Left lung (tissue), 10 donors: ENCODE measurements around the gene EXT2. TPM values are rescaled to one million over a fixed set of nuclear protein-coding genes. Genes with fewer than 3 reads are reported as not detected.

Experiments used
- ATAC-seq: fragments of 200-7000 bp; cut with Tn5 transposase; one replicate; pipeline ENCODE4 v1.9.1; 2020; ENCODE audit warnings: moderate library complexity
- DNase-seq, 4 donors: peaks; one replicate each; pipeline ENCODE4 v3.0.0-alpha.2; 2013 to 2020
- H3K27ac ChIP-seq, 2 donors: fragments of 200-600 bp; sonication (generic) in 1 of 2; one replicate each; pipeline versions ENCODE4 v1.5.0 to v1.8.0; 2020 to 2021
- H3K27me3 ChIP-seq, 2 donors: fragments of 200-600 bp; sonication (generic) in 1 of 2; one replicate each; pipeline versions ENCODE4 v1.5.0 to v1.8.0; 2020 to 2021
- H3K36me3 ChIP-seq, 2 donors: fragments of 200-600 bp; sonication (generic) in 1 of 2; one replicate each; pipeline versions ENCODE4 v1.5.0 to v1.8.0; 2020 to 2021
- H3K4me1 ChIP-seq, 2 donors: fragments of 200-600 bp; one replicate each; pipeline ENCODE4 v1.8.0; 2021
- H3K4me3 ChIP-seq, 2 donors: fragments of 200-600 bp; sonication (generic) in 1 of 2; one replicate each; pipeline versions ENCODE4 v1.5.0 to v1.8.0; 2020 to 2021; ENCODE audit warnings: mild to moderate bottlenecking in 1 of 2
- H3K9me3 ChIP-seq, 2 donors: fragments of 200-600 bp; sonication (generic) in 1 of 2; one replicate each; pipeline versions ENCODE4 v1.5.0 to v1.8.0; 2020 to 2021
- intact Hi-C, 2 donors: fragments of 100-400 bp; cut with DNase I; formaldehyde crosslinking; loops; one replicate each; pipeline versions ENCODE4 v1.11.2 to v1.14.2; 2022
- polyA plus RNA-seq, 6 donors: library from polyadenylated mRNA; unstranded; fragments of 120-200 nt; gene quantifications; one replicate each; pipeline ENCODE4 v1.2.1, GENCODE V29; 2013; ENCODE audit not compliant: insufficient read length in 6 of 6
- total RNA-seq, 2 donors: library from RNA; stranded (reverse); fragmentation: NEBNext Ultra II Directional; extraction: Animal tissue kit (Norgen Biotek cat#: 25700); gene quantifications; one replicate each; pipeline ENCODE4 v1.2.1, GENCODE V29; 2021
- TF ChIP-seq, protein P1 (sequence below), 2 donors: fragments of 200-600 bp; sonication (generic) in 1 of 2; IDR thresholded peaks; one replicate each; pipeline versions ENCODE4 v1.5.0 to v1.8.0; 2021; ENCODE audit warnings: antibody characterized with exemption in 2 of 2
- donor health status: DM: no; HTN: yes; CAD: no.
- donor health status: DM: no; HTN: no; CAD: no.

EXT2 gene
- total and polyA plus RNA-seq, 8 donors, result 56.4 to 85.0 (median 76.8) TPM

DNA sequence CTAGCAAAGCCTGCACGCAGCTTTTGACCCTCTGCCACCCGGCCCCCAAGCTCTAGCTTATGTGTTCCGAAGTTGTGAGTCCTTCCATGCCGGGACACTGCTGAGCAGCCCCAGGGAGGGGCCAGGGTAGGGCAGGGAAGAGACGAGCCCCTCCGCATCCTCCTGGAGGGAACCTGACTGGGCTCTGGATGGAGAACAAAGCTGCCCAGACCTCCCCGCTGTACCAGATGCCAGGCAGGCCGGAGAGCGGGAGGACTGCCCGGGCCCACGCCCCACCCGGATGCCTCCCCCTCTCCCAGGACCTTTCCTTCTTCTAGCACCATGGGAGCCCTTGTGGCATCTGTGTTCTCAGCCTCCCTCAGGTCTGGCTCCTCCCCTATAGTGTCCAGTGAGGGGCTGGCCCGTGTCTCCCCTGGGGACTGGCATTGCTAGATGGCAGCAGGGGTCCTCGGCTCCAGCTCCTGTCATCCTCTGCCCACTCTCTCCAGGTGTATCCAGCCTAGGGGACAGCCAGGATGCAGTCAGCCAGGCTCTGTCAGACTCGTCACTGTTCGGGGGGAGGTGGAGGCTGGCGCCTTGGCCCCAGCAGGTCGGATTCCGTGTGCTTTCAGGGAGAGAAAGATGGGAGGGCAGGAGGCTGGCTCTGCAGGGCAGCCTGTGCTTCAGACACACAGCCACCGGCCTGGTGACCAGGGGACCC is 168.4 kb downstream of the EXT2 start:
- H3K9me3 ChIP-seq, result no peaks in the 10 kb centered on the region
- DNase-seq (no peak), ATAC-seq (no peak)
- H3K27me3 ChIP-seq, result no peaks in the 10 kb centered on the region
- H3K36me3 ChIP-seq, result no peaks in the 10 kb centered on the region
- no peak overlapping the region for H3K4me3 ChIP-seq
- no peak overlapping the region for H3K27ac ChIP-seq
- intact Hi-C loops, result no loop called here
- TF ChIP-seq, protein P1, sequence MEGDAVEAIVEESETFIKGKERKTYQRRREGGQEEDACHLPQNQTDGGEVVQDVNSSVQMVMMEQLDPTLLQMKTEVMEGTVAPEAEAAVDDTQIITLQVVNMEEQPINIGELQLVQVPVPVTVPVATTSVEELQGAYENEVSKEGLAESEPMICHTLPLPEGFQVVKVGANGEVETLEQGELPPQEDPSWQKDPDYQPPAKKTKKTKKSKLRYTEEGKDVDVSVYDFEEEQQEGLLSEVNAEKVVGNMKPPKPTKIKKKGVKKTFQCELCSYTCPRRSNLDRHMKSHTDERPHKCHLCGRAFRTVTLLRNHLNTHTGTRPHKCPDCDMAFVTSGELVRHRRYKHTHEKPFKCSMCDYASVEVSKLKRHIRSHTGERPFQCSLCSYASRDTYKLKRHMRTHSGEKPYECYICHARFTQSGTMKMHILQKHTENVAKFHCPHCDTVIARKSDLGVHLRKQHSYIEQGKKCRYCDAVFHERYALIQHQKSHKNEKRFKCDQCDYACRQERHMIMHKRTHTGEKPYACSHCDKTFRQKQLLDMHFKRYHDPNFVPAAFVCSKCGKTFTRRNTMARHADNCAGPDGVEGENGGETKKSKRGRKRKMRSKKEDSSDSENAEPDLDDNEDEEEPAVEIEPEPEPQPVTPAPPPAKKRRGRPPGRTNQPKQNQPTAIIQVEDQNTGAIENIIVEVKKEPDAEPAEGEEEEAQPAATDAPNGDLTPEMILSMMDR (IDR thresholded peaks at IDR 0.05), result no peak
- no peaks in the 10 kb centered on the region for H3K4me1 ChIP-seq

DNA sequence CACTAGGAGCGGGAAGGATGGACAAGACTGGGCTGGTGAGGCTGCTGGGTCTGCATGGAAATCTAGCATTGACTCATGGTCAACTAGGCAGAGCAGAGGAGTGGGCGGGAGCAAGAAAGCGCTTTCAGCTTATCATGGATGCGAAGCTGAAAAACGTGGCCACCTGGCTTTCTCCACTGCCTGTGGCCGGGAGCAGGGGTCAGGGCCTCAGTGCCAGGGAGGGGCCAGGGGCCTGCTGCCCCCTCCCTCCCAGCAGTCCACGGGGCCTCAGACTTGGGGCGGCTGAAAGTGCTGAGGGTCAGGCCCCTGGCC is 168.9 kb downstream of the EXT2 start:
- Histone ChIP-seq H3K4me1 (no peaks in the 10 kb centered on the region), H3K4me3 (no peak overlapping the region), H3K9me3 (no peaks in the 10 kb centered on the region), H3K27me3 (no peaks in the 10 kb centered on the region), H3K27ac (no peak overlapping the region), H3K36me3 (no peaks in the 10 kb centered on the region)
- intact Hi-C loops, result no loop called here
- TF ChIP-seq, protein P1 (IDR thresholded peaks at IDR 0.05), result no peak
- ATAC-seq (no peak), DNase-seq (no peak)

DNA sequence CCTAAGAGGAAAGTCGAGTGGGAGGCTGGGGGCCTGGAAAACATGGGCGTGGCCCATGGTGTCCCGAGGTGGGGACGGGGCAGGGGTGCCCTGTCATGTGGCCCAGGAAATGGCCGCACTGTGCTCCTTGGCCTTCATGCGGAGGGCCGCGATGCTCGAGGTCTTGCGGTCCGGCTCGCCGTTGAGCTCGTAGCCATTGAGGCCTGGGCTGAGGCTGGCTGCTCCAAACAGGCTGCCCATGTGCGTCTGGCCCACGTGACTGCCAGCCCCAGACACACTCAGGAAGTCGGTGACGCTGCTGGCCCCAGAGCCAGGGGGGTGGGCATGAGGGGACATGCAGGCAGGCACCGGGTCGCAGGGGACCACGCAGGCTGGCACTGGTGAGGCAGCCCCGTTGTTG is 169.3 kb downstream of the EXT2 start:
- ATAC-seq (no peak), DNase-seq (no peak)
- no peak overlapping the region for H3K27ac ChIP-seq
- intact Hi-C loops, result no loop called here
- no peak overlapping the region for H3K4me3 ChIP-seq
- H3K9me3 ChIP-seq, result no peaks in the 10 kb centered on the region
- TF ChIP-seq, protein P1 (IDR thresholded peaks at IDR 0.05), result no peak
- H3K27me3 ChIP-seq, result no peaks in the 10 kb centered on the region
- no peaks in the 10 kb centered on the region for H3K36me3 ChIP-seq
- no peaks in the 10 kb centered on the region for H3K4me1 ChIP-seq

DNA sequence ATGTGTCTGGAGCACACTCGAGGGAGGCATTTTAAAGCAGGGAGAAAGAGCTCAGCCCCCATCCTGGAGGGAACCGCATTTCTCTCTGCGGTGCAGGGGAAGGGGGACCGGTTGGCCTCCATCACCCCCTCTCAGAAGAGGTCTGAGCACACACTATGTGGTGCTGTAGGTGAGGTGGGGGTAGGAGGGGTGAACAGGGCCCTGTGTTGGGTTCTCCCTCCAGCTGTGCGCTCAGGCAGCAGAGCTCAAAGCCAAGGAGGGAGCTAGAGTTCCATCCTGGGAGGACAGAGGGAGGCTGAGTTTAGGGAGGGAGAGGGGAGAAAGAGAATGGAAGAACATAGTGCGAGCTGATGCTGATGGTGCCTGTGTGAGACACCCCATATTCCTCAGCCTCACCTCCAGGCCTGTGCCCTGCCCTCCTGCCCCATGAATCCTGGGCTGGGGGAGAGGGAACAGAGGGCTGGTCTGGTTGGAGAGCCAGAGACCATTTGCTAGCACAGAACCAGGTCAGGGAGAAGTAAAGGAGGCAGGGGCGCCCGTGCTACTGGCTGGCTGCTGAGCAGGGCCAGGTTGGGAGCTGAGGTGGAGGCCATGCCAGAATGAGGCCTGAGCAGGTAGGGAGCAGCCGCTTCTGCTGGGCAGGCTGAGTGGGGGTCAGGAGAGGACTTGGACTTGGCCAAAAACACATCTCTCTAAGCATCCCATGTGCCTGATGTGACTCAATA is 170.7 kb downstream of the EXT2 start:
- no peak for DNase-seq
- intact Hi-C loops, result no loop called here
- Histone ChIP-seq H3K27me3 (no peaks in the 10 kb centered on the region), H3K4me3 (no peak overlapping the region), H3K36me3 (no peaks in the 10 kb centered on the region), H3K27ac (no peak overlapping the region), H3K4me1 (no peaks in the 10 kb centered on the region), H3K9me3 (no peaks in the 10 kb centered on the region)
- ATAC-seq, result no peak
- TF ChIP-seq, protein P1 (IDR thresholded peaks at IDR 0.05), result no peak

DNA sequence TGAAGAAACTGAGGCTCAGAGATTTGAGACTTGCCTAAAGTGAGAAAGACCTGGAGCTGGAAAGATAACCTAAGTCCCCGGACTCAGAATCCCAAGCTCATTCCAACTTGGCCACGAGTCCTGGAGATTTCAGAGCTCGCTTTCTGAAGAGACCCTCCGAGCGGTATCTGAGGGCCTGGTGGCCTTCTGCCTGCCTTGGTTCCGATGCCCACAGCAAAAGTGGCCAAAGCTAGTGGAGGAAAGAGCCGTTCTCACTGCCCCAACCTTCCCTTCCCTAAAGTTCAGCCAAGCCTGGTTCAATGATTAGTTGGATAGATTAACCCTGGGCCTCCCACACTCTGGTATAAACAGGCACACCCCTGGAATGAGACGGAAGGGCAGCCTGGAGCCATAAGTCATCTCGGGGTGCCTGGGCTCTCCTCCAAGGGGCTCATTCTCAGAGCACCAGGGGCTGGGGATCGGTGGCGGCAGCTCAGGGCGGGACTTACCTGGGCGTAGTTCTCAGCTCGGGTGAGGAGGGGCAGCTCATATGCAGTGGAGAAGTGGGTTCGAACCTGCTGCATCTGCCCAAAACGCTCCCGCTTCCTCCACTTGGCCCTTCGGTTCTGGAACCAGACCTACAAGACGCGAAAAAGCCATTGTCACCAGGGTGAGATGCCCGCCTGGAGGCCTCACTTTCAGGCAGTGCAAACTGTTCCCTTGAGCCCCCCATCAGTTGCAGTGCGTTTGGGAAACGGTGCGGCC is 171.7 kb downstream of the EXT2 start:
- Histone ChIP-seq H3K27ac (no peak overlapping the region), H3K9me3 (no peaks in the 10 kb centered on the region), H3K36me3 (no peaks in the 10 kb centered on the region), H3K27me3 (no peaks in the 10 kb centered on the region), H3K4me1 (no peaks in the 10 kb centered on the region), H3K4me3 (no peak overlapping the region)
- no peak for ATAC-seq
- TF ChIP-seq, protein P1 (IDR thresholded peaks at IDR 0.05), result no peak
- intact Hi-C loops, result no loop called here
- DNase-seq, result no peak
